HG03175 (cell line): Measurements from ENCODE around the gene CD9.
"Not testable (repeated sequence)": the region's sequence is repeated elsewhere in the genome, so short reads cannot be mapped to it uniquely, and the experiment has no call there.

Experiments
- ATAC-seq: cut with Tn5 transposase; IDR thresholded peaks from one replicate; pipeline ENCODE4 v1.9.1; 2021; ENCODE audit warnings: mild to moderate bottlenecking, moderate library complexity; ENCODE audit not compliant: unreplicated experiment

CD9 gene

DNA sequence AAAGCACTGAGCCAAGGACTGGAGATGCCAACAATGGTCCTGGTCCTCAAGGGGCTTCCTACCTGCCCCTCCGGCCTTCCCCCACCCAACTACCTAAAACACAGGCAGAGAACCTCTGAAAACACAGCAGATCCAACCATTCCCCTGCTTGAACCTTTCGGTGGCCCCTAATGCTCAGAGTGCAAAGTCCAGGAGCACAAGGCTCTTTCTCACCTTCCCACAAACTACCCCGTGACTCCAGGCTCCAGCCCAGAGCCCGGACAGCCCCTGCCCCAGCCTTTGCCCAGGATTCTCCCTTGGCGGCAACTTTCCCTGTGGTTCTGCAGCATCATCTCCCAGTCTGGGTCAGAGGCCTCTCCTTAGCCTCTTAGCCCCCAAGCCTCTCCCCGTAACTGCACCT lies 1.6 kb upstream of the CD9 start:
- ATAC-seq: no peak

- ATAC-seq: no peak
Measured at GRCh38 chr12:6198985-6199530, 1.1 kb upstream of the CD9 start.

DNA sequence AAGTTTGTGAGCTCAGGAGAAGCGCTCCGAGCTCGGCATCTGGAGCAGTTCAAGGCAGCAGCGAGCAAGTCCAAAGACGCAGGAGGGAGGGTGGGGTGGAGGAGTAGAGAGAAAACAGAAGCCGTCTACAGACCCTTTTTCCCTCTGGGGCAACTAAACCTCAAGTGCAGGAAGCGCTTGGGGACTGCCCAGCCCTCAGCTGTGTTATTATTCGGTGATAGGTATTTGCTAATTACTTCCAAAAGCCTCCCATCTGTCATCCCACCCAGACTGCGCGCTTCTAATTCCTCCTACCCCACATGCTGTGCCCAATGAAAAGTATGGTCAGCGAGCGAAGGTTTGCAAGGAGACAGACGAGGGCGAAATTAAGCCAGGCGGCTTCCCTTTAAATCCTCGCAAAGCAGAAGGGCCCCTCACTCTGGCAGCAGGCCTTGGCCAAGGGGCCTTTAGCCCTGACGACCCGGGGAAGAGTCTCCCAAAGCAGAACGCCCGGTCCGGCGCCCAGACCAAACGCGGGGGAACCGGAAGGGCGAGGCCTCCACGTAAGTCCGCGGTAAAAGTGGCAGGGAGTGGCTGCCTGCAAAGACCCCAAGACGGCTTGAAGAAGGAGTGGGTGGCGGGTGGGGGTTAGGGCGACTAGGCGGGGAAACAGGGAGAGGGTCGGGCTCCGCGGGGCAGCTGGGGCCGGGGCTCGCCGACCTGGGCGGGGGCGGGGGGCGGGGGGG lies 507 bp upstream of the CD9 start:
- ATAC-seq: no peak

- no peak for ATAC-seq
Measured at GRCh38 chr12:6201213-6201608, 1.0 kb downstream of the CD9 start.

- ATAC-seq: no peak
Measured at GRCh38 chr12:6201826-6202225, 1.6 kb downstream of the CD9 start.

GRCh38 chr12:6202304-6202703 lies 2.1 kb downstream of the CD9 start:
- no peak for ATAC-seq

GRCh38 chr12:6202846-6203245 lies 2.6 kb downstream of the CD9 start:
- ATAC-seq: no peak

- ATAC-seq: no peak
Measured at GRCh38 chr12:6203601-6204000, 3.4 kb downstream of the CD9 start.

DNA sequence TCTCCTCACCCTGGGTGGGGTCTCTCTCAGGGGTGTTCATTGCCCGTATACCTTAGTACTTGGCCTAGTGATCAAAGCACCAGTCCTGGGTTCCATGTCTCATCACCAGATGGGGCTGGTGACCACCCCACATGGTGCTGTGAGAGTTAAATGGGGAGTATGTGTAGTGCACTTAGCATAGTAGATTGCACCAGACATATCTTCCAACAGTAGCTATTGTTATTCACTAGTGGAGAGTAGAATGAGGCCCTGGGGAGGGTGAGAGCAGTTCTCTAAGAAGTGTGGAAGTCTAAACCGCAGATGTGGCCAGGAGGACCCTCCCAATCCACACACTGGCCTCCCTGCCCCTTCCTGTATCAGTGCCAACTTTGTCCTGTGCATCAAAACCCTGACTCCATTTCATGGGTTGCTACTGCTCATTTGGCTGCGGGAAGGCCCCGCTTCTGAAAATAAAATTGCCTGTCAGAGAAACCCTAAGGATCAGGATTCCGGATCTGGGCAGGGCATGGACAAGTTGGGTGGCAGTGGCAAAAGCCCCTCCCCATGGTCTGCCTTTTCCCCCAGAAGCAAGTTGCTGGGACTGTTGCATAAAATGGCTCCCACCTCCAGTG lies 4.4 kb downstream of the CD9 start:
- no peak for ATAC-seq

DNA sequence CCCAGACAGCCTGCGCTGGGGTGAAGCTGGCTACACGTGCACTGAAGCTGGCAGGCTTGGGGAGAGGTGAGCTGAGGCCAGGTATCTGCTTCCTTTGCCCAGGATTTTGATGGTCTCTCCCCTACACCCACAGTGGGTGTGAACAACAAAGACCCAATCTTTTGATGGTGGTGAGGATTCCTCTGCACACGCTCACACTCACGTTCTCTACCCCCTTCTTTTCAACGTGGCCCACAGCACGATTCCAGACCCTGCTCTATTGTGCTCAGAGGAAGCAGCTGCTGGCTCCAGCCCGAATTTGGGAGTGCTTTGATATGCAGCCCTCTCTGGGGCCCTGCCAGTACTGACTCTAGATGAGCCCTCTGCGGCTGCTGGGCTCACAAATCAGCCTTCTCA lies 4.9 kb downstream of the CD9 start:
- ATAC-seq: no peak

DNA sequence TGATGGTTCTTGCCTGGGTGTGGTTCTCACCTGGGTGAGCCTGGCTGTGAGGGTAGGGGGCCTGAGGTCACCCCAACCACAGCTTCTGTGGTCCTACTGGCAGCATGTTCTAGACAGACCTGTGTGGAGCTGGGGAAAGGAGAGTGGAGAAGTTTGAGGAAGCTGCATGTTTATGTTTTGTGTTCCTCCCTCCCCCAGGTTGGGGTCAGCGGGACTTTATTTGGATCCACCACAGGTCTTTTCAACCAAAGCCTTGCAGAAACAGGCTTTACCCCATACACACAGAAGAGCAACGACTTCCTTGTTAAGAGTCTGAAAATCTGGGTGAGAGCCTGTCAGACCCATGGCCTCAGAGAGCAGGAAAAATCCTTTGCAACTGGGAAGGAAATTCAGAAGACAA lies 5.6 kb downstream of the CD9 start:
- ATAC-seq: no peak

GRCh38 chr12:6206327-6206726 lies 6.1 kb downstream of the CD9 start:
- ATAC-seq: no peak

GRCh38 chr12:6207259-6207925 lies 7.2 kb downstream of the CD9 start:
- no peak for ATAC-seq

- ATAC-seq: no peak
Measured at GRCh38 chr12:6208130-6208529, 7.9 kb downstream of the CD9 start.

DNA sequence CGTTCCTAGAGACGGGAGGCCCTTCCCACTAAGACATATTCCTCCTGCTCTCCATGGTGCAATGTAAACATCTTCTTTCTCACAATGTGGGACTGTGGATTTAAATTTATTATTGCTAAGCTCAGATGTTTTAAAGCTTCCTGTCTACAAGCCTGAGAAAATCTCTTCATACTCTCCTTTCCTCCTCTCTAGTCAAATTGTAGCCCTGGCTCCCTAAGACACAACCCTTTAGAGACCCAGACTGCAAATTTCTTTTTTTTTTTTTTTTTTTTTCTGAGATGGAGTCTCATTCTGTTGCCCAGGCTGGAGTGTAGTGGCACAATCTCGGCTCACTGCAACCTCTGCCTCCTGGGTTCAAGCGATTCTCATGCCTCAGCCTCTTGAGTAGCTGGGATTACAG lies 9.2 kb downstream of the CD9 start:
- ATAC-seq: not testable (repeated sequence)

- ATAC-seq: no peak
Measured at GRCh38 chr12:6211421-6211869, 11.2 kb downstream of the CD9 start.

DNA sequence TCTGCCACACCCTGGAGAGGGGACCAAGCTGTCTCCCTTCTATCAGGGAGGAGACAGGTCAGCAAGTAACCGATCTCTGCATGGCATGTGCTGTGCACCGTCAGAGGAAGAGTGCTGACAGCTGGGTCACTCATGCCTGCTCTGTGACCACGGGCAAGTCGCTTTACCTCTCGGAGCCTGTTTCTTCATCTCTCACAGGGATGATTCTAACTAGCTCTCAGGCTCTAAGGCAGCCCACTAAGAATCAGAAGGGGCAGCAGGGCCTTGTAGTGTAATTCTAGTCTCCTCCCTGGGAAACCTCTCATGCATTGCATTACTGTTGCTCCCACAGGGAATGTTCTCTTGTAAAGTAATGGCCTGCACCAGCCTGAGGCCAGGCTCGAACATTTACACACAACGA lies 11.9 kb downstream of the CD9 start:
- ATAC-seq: no peak

DNA sequence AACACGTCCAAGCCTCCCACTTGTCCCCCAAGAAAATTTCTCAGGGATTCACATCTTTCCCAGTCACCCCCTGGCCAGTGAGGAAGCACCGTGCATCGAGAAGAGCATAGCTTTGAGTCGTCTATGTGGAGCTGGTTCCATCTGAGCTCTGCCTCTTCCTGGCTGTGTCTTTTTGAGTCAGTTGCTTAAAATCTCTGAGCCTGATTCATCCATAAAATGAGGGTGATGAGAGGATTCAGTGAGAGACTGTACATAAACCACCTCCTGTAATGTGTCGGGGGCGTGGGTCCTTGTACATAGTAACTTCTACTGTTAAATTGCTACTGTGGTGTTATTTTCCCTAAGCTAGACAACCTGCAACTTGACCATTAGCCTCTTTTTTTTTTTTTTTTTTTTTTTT lies 13.8 kb downstream of the CD9 start:
- no peak for ATAC-seq

- ATAC-seq: no peak
Measured at GRCh38 chr12:6214633-6215032, 14.4 kb downstream of the CD9 start.

- no peak for ATAC-seq
Measured at GRCh38 chr12:6215120-6215807, 15.1 kb downstream of the CD9 start.

- ATAC-seq: no peak
Measured at GRCh38 chr12:6215932-6216494, 15.8 kb downstream of the CD9 start.
